Peyer's patch (tissue), 4 donors: ENCODE data around the gene ANKRD44.

Experiments used
- CTCF ChIP-seq, 6 experiments: fragments of 450-650 bp in 4 of 6; fragments of 200-600 bp in 2 of 6; sonication (generic) in 1 of 6; IDR thresholded peaks; one replicate each; pipeline ENCODE4 v1.5.1; 2017 to 2019; ENCODE audit warnings: antibody characterized with exemption in 6 of 6, mild to moderate bottlenecking in 3 of 6, moderate library complexity in 1 of 6
- POLR2A ChIP-seq, 2 donors: fragments of 450-650 bp; IDR thresholded peaks; one replicate each; pipeline ENCODE4 v1.5.1; 2017; ENCODE audit warnings: antibody characterized with exemption in 2 of 2, mild to moderate bottlenecking in 2 of 2, moderate library complexity in 2 of 2

DNA sequence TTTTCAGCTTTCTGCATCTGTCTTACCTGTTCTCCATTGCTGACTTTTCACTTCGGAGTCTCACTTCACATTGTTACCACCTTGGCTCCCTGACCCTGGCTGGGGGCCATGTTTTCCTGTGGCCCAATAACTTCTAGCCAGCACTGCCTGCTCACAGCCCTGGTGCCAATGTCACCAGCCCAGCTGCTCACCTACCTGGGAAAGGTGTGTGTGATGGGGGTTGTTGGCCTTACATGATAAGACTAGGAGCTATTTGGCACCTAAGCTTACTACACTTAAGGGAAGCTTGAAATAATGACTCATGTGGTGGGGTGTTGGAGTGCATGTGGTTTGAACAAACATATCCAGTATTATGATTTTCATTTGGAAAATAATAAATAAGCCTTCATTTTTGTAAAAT, 346.6 kb downstream of the ANKRD44 start:
- TF ChIP-seq CTCF (IDR thresholded peaks at IDR 0.05): no peak
- no peak for TF ChIP-seq POLR2A (IDR thresholded peaks at IDR 0.05)
